HG02981 (cell line): ENCODE results near the gene CCDC38.
A peak's percentile ranks its signal among the peaks of the same experiment; 100 is the strongest.
"Not testable (repeated sequence)": the region's sequence is repeated elsewhere in the genome, so short reads cannot be mapped to it uniquely, and the experiment has no call there.

Source experiments
- ATAC-seq: cut with Tn5 transposase; IDR thresholded peaks from one replicate; pipeline ENCODE4 v1.9.1; 2021; ENCODE audit warnings: mild to moderate bottlenecking, moderate library complexity; ENCODE audit not compliant: unreplicated experiment

Gene CCDC38

GRCh38 chr12:95887311-95887710, 55.1 kb downstream of the CCDC38 start:
- ATAC-seq: no peak

- no peak for ATAC-seq
Measured at GRCh38 chr12:95884998-95885397, 57.4 kb downstream of the CCDC38 start.

DNA sequence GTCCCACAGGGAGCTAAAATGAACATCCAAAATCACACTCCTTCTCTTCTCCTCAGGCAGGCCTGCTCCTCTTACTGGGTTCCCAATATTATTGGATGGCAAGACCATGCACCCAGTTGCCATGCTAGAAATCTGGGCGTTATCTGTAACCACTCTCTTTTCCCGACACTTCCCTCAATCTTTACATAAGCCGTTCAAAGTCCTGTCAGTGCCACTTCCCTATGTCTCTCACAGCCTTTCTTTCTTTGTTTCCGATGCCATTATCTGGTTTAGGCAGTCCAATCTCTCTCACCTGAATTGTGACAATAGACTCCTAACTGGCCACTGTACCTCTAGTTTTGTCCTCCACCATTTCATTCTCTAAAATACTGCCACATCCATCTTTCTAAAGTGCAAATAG, 59.5 kb downstream of the CCDC38 start:
- no peak for ATAC-seq

GRCh38 chr12:95882080-95882479, 60.3 kb downstream of the CCDC38 start:
- ATAC-seq: no peak

GRCh38 chr12:95881331-95881955, 61.0 kb downstream of the CCDC38 start:
- no peak for ATAC-seq

DNA sequence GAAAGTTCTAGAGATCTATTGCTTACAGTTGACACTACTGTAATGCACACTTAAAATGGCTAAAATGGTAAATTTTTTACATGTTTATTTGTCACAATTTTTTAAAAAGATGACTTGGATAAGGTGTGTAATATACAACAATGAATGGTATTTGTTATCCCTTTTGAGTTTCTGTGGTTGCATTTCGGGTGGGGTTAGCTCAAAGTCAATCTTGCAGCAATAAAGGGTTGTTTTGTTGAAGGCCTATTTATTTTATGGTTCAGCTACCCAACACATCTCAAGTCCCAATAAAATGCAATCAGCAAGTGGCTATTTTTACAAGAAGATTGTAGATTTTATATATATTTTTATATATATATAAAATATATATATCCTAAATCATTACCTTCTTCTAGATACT, 61.5 kb downstream of the CCDC38 start:
- ATAC-seq: no peak

DNA sequence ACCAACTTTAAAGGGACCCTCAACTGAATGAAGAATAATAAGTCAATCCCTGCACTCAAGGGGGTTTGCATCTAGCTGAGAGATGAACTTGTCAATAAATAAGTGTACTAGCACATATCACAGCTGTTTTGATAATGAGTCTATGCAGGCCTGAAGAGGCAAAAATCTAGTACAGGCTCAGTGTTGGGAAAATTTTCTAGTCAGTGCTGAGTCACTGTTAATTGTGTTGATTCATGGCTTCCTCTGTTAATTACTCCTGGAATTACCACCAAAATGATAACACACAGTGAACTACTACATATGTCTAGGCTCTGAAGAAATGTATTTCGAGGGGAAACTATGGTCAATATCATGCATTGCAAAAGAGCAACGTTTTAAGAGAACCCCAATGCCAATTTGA, 64.8 kb downstream of the CCDC38 start:
- no peak for ATAC-seq

DNA sequence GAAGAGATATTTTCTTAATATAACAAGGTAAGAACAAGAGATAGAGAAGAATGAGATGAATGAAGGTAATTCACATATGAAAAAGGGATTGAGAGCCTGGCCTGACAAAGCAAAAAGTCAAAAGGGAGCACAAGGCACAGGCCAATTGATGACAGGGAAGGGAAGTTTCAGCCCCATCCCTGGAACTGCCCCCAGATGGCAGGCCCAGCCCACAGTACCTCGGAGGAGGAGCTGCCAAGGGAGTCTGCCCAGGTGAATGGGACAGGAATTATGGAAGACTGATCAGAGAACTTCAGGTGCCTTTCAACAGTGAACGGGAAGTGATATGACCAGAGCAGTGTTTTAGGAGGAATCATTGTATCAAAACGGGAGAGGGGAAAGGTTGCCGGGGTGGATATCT, 68.0 kb downstream of the CCDC38 start:
- no peak for ATAC-seq

DNA sequence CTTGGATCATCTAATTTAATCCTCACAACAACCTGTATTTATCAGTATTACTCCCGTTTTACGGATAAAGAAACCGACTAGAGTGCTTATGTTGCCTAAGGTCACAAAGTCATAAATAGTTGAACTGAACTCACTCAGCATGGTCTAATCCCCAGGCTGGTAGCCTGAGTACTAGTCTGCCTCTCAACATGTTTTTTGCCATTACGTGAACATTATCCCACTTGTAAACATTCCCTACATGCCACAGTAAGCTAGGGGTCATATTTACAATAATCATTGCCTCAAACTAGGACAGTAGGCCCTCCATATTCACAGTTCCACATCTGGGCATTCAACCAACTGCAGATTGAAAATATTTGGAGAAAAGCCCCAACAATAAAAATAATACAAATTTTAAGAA, 71.5 kb downstream of the CCDC38 start:
- ATAC-seq: no peak

GRCh38 chr12:95863337-95863736, 79.1 kb downstream of the CCDC38 start:
- no peak for ATAC-seq

GRCh38 chr12:95862038-95862437, 80.4 kb downstream of the CCDC38 start:
- ATAC-seq: no peak

GRCh38 chr12:95859947-95860850, 82.2 kb downstream of the CCDC38 start:
- ATAC-seq: no peak

GRCh38 chr12:95859344-95859816, 83.0 kb downstream of the CCDC38 start:
- ATAC-seq: no peak

DNA sequence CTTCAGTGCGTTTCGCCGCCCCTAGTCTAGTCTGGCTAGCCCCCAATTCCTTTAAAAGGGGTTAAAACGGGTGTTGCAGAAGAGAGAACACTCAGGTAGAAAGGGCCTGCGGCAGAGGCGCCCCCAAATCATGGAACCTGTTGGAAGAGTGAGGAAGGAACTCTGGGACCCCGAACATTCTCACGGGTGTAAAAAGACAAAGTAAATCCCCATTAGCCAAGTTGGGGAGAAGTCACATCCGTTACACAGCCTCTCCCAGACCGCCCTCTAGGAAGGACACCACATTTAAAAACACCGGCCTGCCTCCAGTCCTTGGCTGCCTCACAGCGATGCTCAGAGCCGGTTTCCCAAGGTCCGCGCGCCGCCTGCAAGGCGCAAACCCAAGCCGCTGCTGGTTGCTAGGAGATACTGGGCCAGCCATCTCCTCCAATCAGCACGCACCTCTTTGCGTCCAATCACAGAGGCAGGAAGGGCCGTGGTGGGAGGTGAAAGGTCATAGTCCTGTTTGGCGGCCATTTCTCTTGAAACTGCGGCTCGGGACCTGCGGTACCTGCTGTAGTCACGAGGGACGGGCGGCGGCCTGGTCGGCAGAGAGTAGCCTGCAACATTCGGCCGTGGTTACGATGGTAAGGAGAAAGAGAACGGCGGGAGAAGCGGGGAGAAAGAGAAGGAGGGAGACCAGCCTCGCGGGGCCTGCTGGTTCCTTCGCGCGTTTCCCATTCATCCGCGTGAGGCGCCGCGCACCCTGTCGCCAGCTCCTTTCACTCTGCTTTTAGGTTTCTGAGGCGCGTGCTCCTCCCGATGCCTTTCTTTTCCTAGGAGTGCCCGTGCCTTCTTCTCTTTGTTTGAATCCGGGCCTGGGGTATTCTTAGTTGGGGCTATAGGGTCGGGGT, 83.7 kb downstream of the CCDC38 start, which contains the start of gene SNRPF:
TSS of gene SNRPF (plus strand) at position 502 of the 893 bp plus-strand sequence. CDS start at position 624, 122 bp downstream.
- ATAC-seq: peak; percentile 99

GRCh38 chr12:95857799-95858198, 84.6 kb downstream of the CCDC38 start:
- ATAC-seq: no peak

DNA sequence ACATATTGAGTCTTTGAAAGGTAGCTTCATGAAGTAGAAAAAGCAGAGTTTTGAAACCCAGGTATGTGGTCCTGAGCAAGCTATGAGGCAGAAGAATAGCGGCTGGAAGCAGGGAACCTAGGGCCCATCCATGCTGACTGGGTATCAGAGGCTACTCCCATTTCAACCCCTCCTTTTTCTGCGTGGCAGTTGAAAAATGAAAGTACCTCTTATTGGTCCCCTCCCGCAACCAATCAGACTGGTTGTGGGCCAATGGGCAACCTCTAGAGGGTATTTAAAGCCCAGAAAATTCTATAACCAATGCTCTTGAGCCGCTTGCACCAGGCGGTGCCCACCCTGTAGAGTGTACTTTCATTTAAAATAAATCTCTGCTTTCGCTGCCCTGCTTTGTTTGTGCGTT, 85.3 kb downstream of the CCDC38 start:
- ATAC-seq: no peak

GRCh38 chr12:95852133-95852532, 90.3 kb downstream of the CCDC38 start:
- no peak for ATAC-seq

- no peak for ATAC-seq
Measured at GRCh38 chr12:95851606-95852005, 90.8 kb downstream of the CCDC38 start.

DNA sequence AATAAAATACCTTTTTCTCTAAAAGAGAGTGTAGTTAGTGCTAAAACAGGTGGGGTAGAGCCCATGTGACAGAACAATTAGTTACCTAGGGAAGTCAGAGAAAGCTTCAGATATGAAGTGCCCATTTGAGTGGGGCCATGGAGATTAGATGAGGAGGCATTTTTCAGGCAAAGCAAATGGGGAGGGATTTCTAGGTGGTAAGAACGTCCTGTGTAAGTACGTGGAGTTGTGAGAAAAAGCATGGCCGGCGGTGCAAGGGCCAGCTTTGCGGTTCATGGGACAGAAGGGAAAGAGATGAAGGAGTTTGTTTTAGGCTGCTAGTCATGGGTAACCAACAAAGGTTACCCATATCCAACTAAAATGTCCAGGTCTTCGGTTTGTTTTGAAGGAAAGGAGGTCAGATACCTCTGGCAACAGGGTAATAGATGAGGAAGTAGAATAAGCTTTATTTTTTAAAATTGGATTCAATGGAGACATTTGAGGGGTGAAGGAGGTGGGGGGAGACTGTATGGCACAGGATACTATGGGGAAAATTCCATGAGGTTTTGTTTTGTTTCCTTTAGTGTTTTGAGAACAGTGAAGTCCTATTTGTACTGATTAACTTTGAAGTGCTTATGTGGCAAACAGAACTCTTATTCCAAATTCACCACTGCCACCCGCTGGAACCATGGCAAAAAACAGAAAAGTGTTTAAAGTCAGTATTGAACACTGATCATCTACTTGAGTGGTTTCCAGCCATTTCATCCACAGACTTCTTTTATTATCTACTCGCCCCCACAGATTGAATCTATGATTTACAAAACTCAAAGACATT, 93.6 kb downstream of the CCDC38 start:
- no peak for ATAC-seq

DNA sequence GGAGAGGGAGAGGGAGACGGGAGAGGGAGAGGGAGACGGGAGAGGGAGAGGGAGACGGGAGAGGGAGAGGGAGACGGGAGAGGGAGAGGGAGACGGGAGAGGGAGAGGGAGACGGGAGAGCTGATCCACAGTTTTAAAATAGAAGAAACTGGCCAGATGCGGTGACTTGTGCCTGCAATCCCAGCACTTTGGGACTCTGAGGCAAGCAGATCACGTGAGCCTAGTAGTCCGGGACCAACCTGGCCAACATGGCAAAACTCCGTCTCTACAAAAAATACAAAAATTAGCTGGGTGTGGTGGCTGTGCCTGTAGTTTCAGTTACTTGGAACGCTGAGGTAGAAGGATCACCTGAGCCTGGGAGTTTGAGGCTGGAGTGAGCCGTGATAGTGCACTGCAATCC, 100.0 kb downstream of the CCDC38 start:
- ATAC-seq: not testable (repeated sequence)
